G401.6 (cell line): Measurements from ENCODE around the gene MRPS15.

Source experiments
- FAIRE-seq: peaks from 2 replicates; lab custom pipeline; 2012; peaks lifted over from hg19 to GRCh38; lab: Jason Lieb, UNC

The MRPS15 gene

GRCh38 chr1:36419569-36419968, 44.6 kb downstream of the MRPS15 start:
- FAIRE-seq, result no peak

DNA sequence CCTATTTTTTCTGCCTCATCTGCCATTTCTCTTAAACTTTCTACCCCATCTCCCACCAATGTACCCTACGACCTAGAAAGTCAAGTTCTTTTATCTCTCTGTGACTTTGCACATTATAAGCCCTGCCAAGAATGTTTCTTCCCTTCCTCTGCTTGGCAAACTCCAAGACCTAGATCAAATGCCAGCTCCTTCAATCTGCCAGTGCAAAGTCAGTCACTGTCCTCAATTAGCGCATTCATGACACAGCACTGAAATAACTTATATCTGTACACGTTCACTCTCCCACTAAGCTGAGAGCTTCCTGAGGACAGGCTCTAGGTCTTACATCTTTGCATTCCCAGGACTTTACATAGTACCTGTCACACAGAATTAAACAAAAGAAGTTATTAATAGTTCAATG, 45.0 kb downstream of the MRPS15 start:
- no peak for FAIRE-seq

DNA sequence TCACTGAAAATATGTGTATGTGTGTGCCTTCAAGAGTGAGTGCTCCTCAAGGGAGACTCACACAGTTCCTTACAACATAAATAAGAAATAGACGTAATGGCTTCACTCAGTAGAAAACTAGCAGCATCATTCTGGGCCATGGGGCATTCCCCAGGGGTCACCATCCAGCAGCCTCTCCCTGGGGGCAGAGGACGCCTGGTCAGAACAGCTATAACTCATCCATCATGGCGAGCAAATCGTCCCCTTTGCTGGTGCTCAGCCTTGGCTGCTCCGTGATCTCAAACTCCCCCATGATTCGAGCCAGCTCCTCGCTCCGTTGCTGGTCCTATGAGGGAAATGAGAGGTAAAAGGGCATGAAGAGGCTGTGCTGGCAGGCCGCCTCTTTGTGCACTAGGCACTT, 46.3 kb downstream of the MRPS15 start:
- FAIRE-seq, result no peak

GRCh38 chr1:36415661-36416326, 48.4 kb downstream of the MRPS15 start:
- FAIRE-seq, result no peak

- no peak for FAIRE-seq
Observed at GRCh38 chr1:36414384-36414783, 49.8 kb downstream of the MRPS15 start.

DNA sequence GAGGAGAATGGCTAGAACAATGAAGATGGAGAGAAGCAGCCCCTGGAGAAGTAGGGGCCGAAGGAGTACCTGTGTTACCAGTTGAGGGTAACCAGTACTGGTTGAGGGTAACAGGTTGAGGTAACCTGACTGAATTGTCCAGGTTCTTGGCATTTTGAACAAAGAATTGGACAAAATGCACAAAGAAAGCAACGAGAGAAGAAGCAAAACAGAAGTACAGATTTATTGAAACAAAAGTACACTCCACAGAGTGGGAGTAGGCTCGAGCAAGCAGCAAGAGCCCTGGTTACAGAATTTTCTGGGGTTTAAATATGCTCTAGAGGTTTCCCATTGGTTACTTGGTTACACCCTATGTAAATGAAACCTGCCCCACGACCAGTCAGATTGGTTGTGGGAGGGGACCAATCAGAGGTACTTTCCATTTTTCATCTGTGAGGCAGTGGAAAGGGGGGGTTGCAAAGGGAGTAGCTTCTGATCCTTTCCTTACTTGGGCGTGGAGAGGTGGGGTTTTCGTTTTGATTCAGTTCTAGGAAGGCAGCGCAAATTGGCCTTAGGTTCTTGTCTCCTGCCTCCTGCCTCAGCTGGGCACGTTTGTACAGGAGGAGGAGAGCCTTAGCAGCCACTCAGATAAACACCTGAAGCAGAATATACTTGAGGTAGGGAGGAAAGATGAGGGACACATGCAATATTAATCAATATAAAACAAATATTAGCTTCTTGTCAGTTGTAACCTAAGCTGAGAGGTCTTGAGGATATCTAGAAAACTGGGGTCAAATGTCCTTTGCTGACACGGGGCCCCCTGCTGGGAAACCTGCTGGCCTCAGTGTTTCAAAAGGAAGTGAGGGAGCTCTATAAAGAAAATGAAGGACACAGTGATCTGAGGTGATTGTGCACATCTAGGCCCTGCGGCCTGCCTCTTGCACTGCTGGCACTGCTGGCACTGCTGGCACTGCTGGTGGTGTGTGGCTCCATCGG, 52.2 kb downstream of the MRPS15 start:
- FAIRE-seq, result peak; percentile 90

DNA sequence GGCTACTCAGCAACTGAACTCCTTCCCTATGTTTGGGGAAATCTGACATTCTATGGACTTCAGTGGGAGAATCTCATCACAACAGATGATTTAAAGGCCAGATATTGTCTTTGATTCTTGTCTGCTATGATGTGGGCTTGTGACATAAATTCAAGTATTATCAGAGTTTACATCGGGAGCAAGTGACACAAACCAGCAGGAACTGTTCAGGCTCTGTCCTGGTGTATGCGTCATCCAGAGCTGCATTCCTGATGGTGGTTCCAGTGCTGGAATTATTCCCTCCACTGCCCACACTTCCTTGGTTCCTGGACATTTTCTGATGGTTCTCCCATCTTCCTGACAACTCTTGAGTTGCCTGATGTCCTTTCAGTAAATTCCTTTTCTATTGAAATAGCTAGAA, 55.7 kb downstream of the MRPS15 start:
- no peak for FAIRE-seq

GRCh38 chr1:36406440-36406839, 57.7 kb downstream of the MRPS15 start:
- no peak for FAIRE-seq
